Caco-2 (cell line): ENCODE measurements around the gene ANKRD12. TPM values are rescaled to one million over a fixed set of nuclear protein-coding genes. Genes with fewer than 3 reads are reported as not detected.

Experiments
- BruUV-seq: library from RNA; stranded (reverse); fragments of 400-500 nt; replicated peaks from 2 replicates; lab custom pipeline; 2021; lab: Mats Ljungman, UMichigan
- CTCF ChIA-PET: fragments of 300-600 bp; sonication (Branson Sonifier 250); formaldehyde crosslinking; loops from one replicate; lab custom pipeline; 2022; ENCODE audit warnings: antibody characterized with exemption; lab: Charles Lee
- POLR2A ChIA-PET: fragments of 300-600 bp; sonication (Branson Sonifier 250); formaldehyde crosslinking; loops from one replicate; lab custom pipeline; 2022; ENCODE audit warnings: antibody characterized with exemption; lab: Charles Lee
- DNase-seq, 2 experiments: peaks; one replicate each; pipeline versions ENCODE4 v3.0.0 to v3.0.0-alpha.2; 2020 to 2022
- H3K27me3 ChIP-seq: replicated peaks from 2 replicates; pipeline ENCODE4 v1.6.0; 2011; ENCODE audit warnings: low read length; ENCODE audit not compliant: control insufficient read depth, insufficient read depth
- H3K36me3 ChIP-seq: 2 replicates; pipeline ENCODE4 v1.5.1; 2011; ENCODE audit warnings: low read length; ENCODE audit not compliant: control insufficient read depth, insufficient read depth
- H3K4me1 ChIP-seq: fragments of 250-450 bp; sonication (Bioruptor Pico); 2 replicates; pipeline ENCODE4 v1.5.1; 2020; ENCODE audit warnings: mild to moderate bottlenecking
- H3K4me3 ChIP-seq: 2 replicates; pipeline ENCODE4 v1.5.1; 2011; ENCODE audit warnings: low read depth, mild to moderate bottlenecking, control low read depth, low read length
- H3K9me3 ChIP-seq: fragments of 250-450 bp; sonication (Bioruptor Pico); 2 replicates; pipeline ENCODE4 v1.5.1; 2020; ENCODE audit warnings: mild to moderate bottlenecking, moderate library complexity
- H3K27ac Mint-ChIP-seq: one replicate; pipeline ENCODE4 v1.8.0; 2022; ENCODE audit warnings: mixed read lengths; ENCODE audit not compliant: unreplicated experiment
- H3K27me3 Mint-ChIP-seq: one replicate; pipeline ENCODE4 v1.8.0; 2022; ENCODE audit warnings: mixed read lengths; ENCODE audit not compliant: insufficient read depth, unreplicated experiment
- H3K36me3 Mint-ChIP-seq: one replicate; pipeline ENCODE4 v1.8.0; 2022; ENCODE audit warnings: mild to moderate bottlenecking, mixed read lengths; ENCODE audit not compliant: insufficient read depth, unreplicated experiment
- H3K4me1 Mint-ChIP-seq: one replicate; pipeline ENCODE4 v1.8.0; 2022; ENCODE audit warnings: low read depth, mixed read lengths; ENCODE audit not compliant: unreplicated experiment
- H3K4me3 Mint-ChIP-seq: one replicate; pipeline ENCODE4 v1.8.0; 2022; ENCODE audit warnings: mild to moderate bottlenecking, moderate library complexity, mixed read lengths; ENCODE audit not compliant: unreplicated experiment
- H3K9me3 Mint-ChIP-seq: one replicate; pipeline ENCODE4 v1.8.0; 2022; ENCODE audit warnings: mixed read lengths; ENCODE audit not compliant: unreplicated experiment
- CTCF ChIP-seq, 2 experiments: fragments of 200-600 bp in 1 of 2; IDR thresholded peaks; 1 replicate in 1 of 2; 2 replicates in 1 of 2; pipeline versions ENCODE4 v1.5.1 to v1.8.0; 2011 to 2022; ENCODE audit warnings: antibody characterized with exemption in 1 of 2, control low read depth in 1 of 2, inconsistent platforms in 1 of 2, low read depth in 1 of 2, low read length in 1 of 2, mild to moderate bottlenecking in 1 of 2, moderate library complexity in 1 of 2; ENCODE audit not compliant: insufficient read depth in 1 of 2, severe bottlenecking in 1 of 2, unreplicated experiment in 1 of 2
- intact Hi-C: fragments of 100-400 bp; cut with micrococcal nuclease; formaldehyde crosslinking; loops from one replicate; pipeline ENCODE4 v1.10.0; 2022; ENCODE audit not compliant: unreplicated experiment
- total RNA-seq: library from RNA; stranded (reverse); gene quantifications from 2 replicates; pipeline ENCODE4 v1.2.3, GENCODE V29; 2022

Gene ANKRD12
- total RNA-seq, 1 experiment from 2014 or later = 33.2 TPM

GRCh38 chr18:9330419-9330818 is 193.8 kb downstream of the ANKRD12 start:
- Histone ChIP-seq H3K36me3 (no peaks in the 10 kb centered on the region), H3K4me3 (no peak overlapping the region), H3K4me1 (no peaks in the 10 kb centered on the region), H3K9me3 (no peaks in the 10 kb centered on the region), H3K27me3 (no peaks in the 10 kb centered on the region)
- H3K36me3 Mint-ChIP-seq = no peaks in the 10 kb centered on the region
- no peak for DNase-seq
- CTCF ChIA-PET = no interaction called here
- BruUV-seq = no TSS peak
- POLR2A ChIA-PET = no interaction called here
- H3K4me3 Mint-ChIP-seq = no peak overlapping the region
- H3K9me3 Mint-ChIP-seq = no peaks in the 10 kb centered on the region
- no peaks in the 10 kb centered on the region for H3K27me3 Mint-ChIP-seq
- H3K27ac Mint-ChIP-seq = no peak overlapping the region
- intact Hi-C loops = loop anchor here (10.0 kb wide), 2 partner anchors 116 to 196 kb away; partner anchors contain the start of gene ANKRD12
- no peaks in the 10 kb centered on the region for H3K4me1 Mint-ChIP-seq
- TF ChIP-seq CTCF (IDR thresholded peaks at IDR 0.05; ENCODE audit: insufficient read depth in 1 of 2, low read depth in 1 of 2, low read length in 1 of 2, severe bottlenecking in 1 of 2, unreplicated experiment in 1 of 2) = no peak

- TF ChIP-seq CTCF (IDR thresholded peaks at IDR 0.05; ENCODE audit: insufficient read depth in 1 of 2, low read depth in 1 of 2, low read length in 1 of 2, severe bottlenecking in 1 of 2, unreplicated experiment in 1 of 2) = no peak
- Histone ChIP-seq H3K4me3 (peak overlapping the region; percentile 67), H3K4me1 (0 out of 2 replicates have a peak, but pooled peaks cover 4% of the 10 kb centered on the region), H3K36me3 (no peaks in the 10 kb centered on the region), H3K9me3 (no peaks in the 10 kb centered on the region), H3K27me3 (no peaks in the 10 kb centered on the region)
- H3K27ac Mint-ChIP-seq = peak overlapping the region; percentile 97
- H3K27me3 Mint-ChIP-seq = no peaks in the 10 kb centered on the region
- POLR2A ChIA-PET = interaction anchor here (0.6 to 2.0 kb wide), 12 partner anchors 8 to 182 kb away, joined by 3 to 11 read pairs (median 6); partner anchors contain the start of gene RALBP1
- H3K4me1 Mint-ChIP-seq = no peaks in the 10 kb centered on the region
- H3K4me3 Mint-ChIP-seq = peak overlapping the region; percentile 97
- BruUV-seq = TSS peak; percentile 76
- CTCF ChIA-PET = interaction anchor here (0.6 to 1.7 kb wide), 11 partner anchors 10 to 1320 kb away, joined by 3 to 6 read pairs (median 3); no protein-coding TSS in a partner anchor
- peaks cover 8% of the 10 kb centered on the region for H3K36me3 Mint-ChIP-seq
- intact Hi-C loops = loop anchor here (1.0 to 10.0 kb wide), 6 partner anchors 29 to 260 kb away; partner anchors contain the start of genes ANKRD12 and RALBP1
- peak in 1 of 2 experiments; percentile 49 for DNase-seq
- no peaks in the 10 kb centered on the region for H3K9me3 Mint-ChIP-seq
These were observed 197.1 kb downstream of the ANKRD12 start for GRCh38 chr18:9333441-9334328.

GRCh38 chr18:9334329-9334972 is 197.9 kb downstream of the ANKRD12 start, which contains the start of gene TWSG1:
Gene TWSG1, plus strand, starts transcription at chr18:9334773. Its CDS starts 2,457 bp downstream, at chr18:9337230.
- Histone ChIP-seq H3K36me3 (no peaks in the 10 kb centered on the region), H3K27me3 (no peaks in the 10 kb centered on the region), H3K4me3 (peak within 1 kb of the TSS; percentile 80), H3K4me1 (0 out of 2 replicates have a peak, but pooled peaks cover 4% of the 10 kb centered on the region), H3K9me3 (no peaks in the 10 kb centered on the region)
- intact Hi-C loops = loop anchor here (1.0 to 10.0 kb wide), 6 partner anchors 28 to 261 kb away; partner anchors contain the start of genes ANKRD12 and RALBP1
- peak; percentile 95 to 96 for DNase-seq
- POLR2A ChIA-PET = interaction anchor here (0.5 to 2.0 kb wide), 12 partner anchors 9 to 309 kb away, joined by 3 to 11 read pairs (median 6); partner anchors contain the start of gene RALBP1
- Mint-ChIP-seq H3K36me3 (peaks cover 10% of the 10 kb centered on the region), H3K27ac (peak within 1 kb of the TSS; percentile 97), H3K4me1 (no peaks in the 10 kb centered on the region), H3K4me3 (peak within 1 kb of the TSS; percentile 97), H3K27me3 (no peaks in the 10 kb centered on the region), H3K9me3 (no peaks in the 10 kb centered on the region)
- TF ChIP-seq CTCF (IDR thresholded peaks at IDR 0.05; ENCODE audit: insufficient read depth in 1 of 2, low read depth in 1 of 2, low read length in 1 of 2, severe bottlenecking in 1 of 2, unreplicated experiment in 1 of 2) = peak; percentile 38 to 84
- CTCF ChIA-PET = interaction anchor here (0.6 to 1.7 kb wide), 15 partner anchors 11 to 1321 kb away, joined by 3 to 6 read pairs (median 3); no protein-coding TSS in a partner anchor
- BruUV-seq = no TSS peak
